Measurements from ENCODE around the gene PPP3CB.

- no peak for TF ChIP-seq POLR2AphosphoS5 (IDR thresholded peaks at IDR 0.05)
- TF ChIP-seq POLR2A (IDR thresholded peaks at IDR 0.05) = no peak
- no peak for TF ChIP-seq CTCF (IDR thresholded peaks at IDR 0.05 in 8 of 11, conservative IDR thresholded peaks at IDR 0.05 in 3 of 11)
Measured at GRCh38 chr10:73494213-73494612, 1.6 kb downstream of the PPP3CB start.

Measured in spleen (tissue), 7 donors.